Panc1 (cell line): ENCODE data around the gene PPP6R2. TPM values are rescaled to one million over a fixed set of nuclear protein-coding genes. Genes with fewer than 3 reads are reported as not detected.

Source experiments
- ATAC-seq: fragments of 200-7000 bp; cut with Tn5 transposase; 2 replicates; pipeline ENCODE4 v1.9.1; 2020; ENCODE audit warnings: mild to moderate bottlenecking, moderate library complexity
- BruUV-seq: library from RNA; stranded (reverse); fragments of 400-500 nt; replicated peaks from 2 replicates; lab custom pipeline; 2021; lab: Mats Ljungman, UMichigan
- CTCF ChIA-PET: fragments of 300-600 bp; sonication (Branson Sonifier 250); formaldehyde crosslinking; loops from one replicate; lab custom pipeline; 2022; ENCODE audit warnings: antibody characterized with exemption; lab: Charles Lee
- POLR2A ChIA-PET: fragments of 300-600 bp; sonication (Branson Sonifier 250); formaldehyde crosslinking; loops from one replicate; lab custom pipeline; 2022; ENCODE audit warnings: antibody characterized with exemption; lab: Charles Lee
- DNase-seq: peaks from one replicate; pipeline ENCODE4 v3.0.0-alpha.2; 2010; ENCODE audit warnings: low read depth, low spot score
- H3K27ac ChIP-seq: 2 replicates; pipeline ENCODE4 v1.5.1; 2011; ENCODE audit warnings: mild to moderate bottlenecking, low read length, inconsistent platforms
- H3K27me3 ChIP-seq: fragments of 200-500 bp; sonication (Bioruptor generic); 2 replicates; pipeline ENCODE4 v1.6.0; 2014; ENCODE audit warnings: low read length, inconsistent platforms; ENCODE audit not compliant: control insufficient read depth, insufficient read depth
- H3K36me3 ChIP-seq: fragments of 200-500 bp; sonication (Bioruptor generic); 2 replicates; pipeline ENCODE4 v1.5.1; 2014; ENCODE audit warnings: inconsistent platforms, mild to moderate bottlenecking, low read length, moderate library complexity; ENCODE audit not compliant: control insufficient read depth, insufficient read depth
- H3K4me1 ChIP-seq: 2 replicates; pipeline ENCODE4 v1.5.1; 2011; ENCODE audit warnings: inconsistent platforms, mild to moderate bottlenecking, low read length, moderate library complexity; ENCODE audit not compliant: control insufficient read depth, insufficient read depth
- H3K4me3 ChIP-seq, 2 experiments: 2 replicates each; pipeline ENCODE4 v1.5.1; 2011 to 2012; ENCODE audit warnings: low read depth in 2 of 2, low read length in 2 of 2, mild to moderate bottlenecking in 2 of 2, inconsistent platforms in 1 of 2, moderate library complexity in 1 of 2
- H3K9me3 ChIP-seq: fragments of 200-500 bp; sonication (Bioruptor generic); 2 replicates; pipeline ENCODE4 v1.5.1; 2014; ENCODE audit warnings: low read depth, mild to moderate bottlenecking, inconsistent platforms, low read length, moderate library complexity; ENCODE audit not compliant: control insufficient read depth, insufficient read depth
- POLR2AphosphoS5 ChIP-seq: IDR thresholded peaks from 2 replicates; pipeline ENCODE4 v1.6.1; 2012; ENCODE audit warnings: mild to moderate bottlenecking, low read depth, low read length, moderate library complexity
- SIN3A ChIP-seq: IDR thresholded peaks from 2 replicates; pipeline ENCODE4 v1.6.1; 2012; ENCODE audit warnings: low read depth, mild to moderate bottlenecking, low read length, moderate library complexity, borderline replicate concordance; ENCODE audit not compliant: insufficient read depth
- TCF7L2 ChIP-seq: IDR thresholded peaks from 2 replicates; pipeline ENCODE4 v1.6.1; 2011; ENCODE audit warnings: mild to moderate bottlenecking, low read depth, low read length, inconsistent platforms
- in situ Hi-C: cut with HindIII; loops from 2 replicates; pipeline ENCODE4 v1.10.0; 2016; ENCODE audit warnings: low sequenced_read_pairs, low pct_unique_long_range_greater_than_20kb
- intact Hi-C: fragments of 100-400 bp; cut with micrococcal nuclease; formaldehyde crosslinking; loops from one replicate; pipeline ENCODE4 v1.10.0; 2022; ENCODE audit not compliant: unreplicated experiment
- total RNA-seq: library from RNA; stranded (reverse); gene quantifications from one replicate; pipeline ENCODE4 v1.2.1, GENCODE V29; 2021; ENCODE audit not compliant: unreplicated experiment
- TF ChIP-seq, protein P1 (sequence below): fragments of 450-650 bp; IDR thresholded peaks from 2 replicates; pipeline ENCODE4 v1.5.1; 2017; ENCODE audit warnings: mild to moderate bottlenecking
- TF ChIP-seq, protein P2 (sequence below), 2 experiments: IDR thresholded peaks; 2 replicates each; pipeline ENCODE4 v1.6.1; 2011 to 2012; ENCODE audit warnings: low read depth in 2 of 2, control low read depth in 1 of 2, low read length in 1 of 2, mild to moderate bottlenecking in 1 of 2, moderate library complexity in 1 of 2; ENCODE audit not compliant: insufficient read depth in 1 of 2

The PPP6R2 gene
- total RNA-seq, 1 experiment from 2014 or later = 52.8 TPM

DNA sequence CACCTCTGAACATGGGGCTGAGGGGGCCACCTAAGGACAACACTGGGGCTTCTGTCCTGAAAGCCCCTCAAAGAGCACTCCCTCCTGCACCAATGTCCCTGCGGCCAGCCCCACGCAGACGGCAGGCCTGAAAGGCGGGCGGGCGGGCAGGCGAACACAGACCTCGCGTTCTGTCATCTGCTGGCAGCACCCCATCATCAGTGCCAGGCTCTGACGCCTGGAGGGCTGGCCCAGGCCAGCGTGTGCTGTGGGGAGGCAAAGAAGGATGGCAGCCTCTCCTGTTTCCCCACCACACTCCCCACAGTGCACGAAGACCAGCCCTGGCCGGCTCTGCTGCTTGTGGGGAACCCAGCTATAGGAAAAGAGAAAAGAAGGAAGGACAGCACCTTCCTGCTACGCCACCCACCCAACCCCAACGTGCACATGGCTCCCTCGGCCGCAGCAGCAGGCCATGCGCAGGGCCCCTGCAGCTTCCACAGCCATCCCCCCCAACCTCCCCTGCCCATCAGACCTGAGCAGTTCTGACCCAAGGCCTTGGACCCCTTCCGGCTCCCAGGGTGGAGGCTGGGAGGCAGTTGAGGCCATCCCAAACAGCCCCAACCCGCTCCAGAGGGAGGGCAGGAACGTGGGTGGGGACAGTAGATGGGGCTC is 128.2 kb downstream of the PPP6R2 start:
- H3K9me3 ChIP-seq = no peaks in the 10 kb centered on the region
- no peak overlapping the region for H3K27ac ChIP-seq
- POLR2A ChIA-PET = no interaction called here
- CTCF ChIA-PET = interaction anchor here (0.6 kb wide), 1 partner anchor 73 kb away, joined by 8 read pairs; no protein-coding TSS in a partner anchor
- BruUV-seq = no TSS peak
- no peak overlapping the region for H3K4me3 ChIP-seq
- no peaks in the 10 kb centered on the region for H3K27me3 ChIP-seq
- ATAC-seq (no peak), DNase-seq (no peak)
- in situ Hi-C loops = no loop called here
- H3K36me3 ChIP-seq = no peaks in the 10 kb centered on the region; the same call in 1 of the 2 replicates
- intact Hi-C loops = no loop called here
- H3K4me1 ChIP-seq = peaks cover 15% of the 10 kb centered on the region
- TF ChIP-seq SIN3A (no peak), POLR2AphosphoS5 (no peak), TCF7L2 (no peak)
- TF ChIP-seq, protein P1, sequence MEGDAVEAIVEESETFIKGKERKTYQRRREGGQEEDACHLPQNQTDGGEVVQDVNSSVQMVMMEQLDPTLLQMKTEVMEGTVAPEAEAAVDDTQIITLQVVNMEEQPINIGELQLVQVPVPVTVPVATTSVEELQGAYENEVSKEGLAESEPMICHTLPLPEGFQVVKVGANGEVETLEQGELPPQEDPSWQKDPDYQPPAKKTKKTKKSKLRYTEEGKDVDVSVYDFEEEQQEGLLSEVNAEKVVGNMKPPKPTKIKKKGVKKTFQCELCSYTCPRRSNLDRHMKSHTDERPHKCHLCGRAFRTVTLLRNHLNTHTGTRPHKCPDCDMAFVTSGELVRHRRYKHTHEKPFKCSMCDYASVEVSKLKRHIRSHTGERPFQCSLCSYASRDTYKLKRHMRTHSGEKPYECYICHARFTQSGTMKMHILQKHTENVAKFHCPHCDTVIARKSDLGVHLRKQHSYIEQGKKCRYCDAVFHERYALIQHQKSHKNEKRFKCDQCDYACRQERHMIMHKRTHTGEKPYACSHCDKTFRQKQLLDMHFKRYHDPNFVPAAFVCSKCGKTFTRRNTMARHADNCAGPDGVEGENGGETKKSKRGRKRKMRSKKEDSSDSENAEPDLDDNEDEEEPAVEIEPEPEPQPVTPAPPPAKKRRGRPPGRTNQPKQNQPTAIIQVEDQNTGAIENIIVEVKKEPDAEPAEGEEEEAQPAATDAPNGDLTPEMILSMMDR = no peak
- TF ChIP-seq, protein P2, sequence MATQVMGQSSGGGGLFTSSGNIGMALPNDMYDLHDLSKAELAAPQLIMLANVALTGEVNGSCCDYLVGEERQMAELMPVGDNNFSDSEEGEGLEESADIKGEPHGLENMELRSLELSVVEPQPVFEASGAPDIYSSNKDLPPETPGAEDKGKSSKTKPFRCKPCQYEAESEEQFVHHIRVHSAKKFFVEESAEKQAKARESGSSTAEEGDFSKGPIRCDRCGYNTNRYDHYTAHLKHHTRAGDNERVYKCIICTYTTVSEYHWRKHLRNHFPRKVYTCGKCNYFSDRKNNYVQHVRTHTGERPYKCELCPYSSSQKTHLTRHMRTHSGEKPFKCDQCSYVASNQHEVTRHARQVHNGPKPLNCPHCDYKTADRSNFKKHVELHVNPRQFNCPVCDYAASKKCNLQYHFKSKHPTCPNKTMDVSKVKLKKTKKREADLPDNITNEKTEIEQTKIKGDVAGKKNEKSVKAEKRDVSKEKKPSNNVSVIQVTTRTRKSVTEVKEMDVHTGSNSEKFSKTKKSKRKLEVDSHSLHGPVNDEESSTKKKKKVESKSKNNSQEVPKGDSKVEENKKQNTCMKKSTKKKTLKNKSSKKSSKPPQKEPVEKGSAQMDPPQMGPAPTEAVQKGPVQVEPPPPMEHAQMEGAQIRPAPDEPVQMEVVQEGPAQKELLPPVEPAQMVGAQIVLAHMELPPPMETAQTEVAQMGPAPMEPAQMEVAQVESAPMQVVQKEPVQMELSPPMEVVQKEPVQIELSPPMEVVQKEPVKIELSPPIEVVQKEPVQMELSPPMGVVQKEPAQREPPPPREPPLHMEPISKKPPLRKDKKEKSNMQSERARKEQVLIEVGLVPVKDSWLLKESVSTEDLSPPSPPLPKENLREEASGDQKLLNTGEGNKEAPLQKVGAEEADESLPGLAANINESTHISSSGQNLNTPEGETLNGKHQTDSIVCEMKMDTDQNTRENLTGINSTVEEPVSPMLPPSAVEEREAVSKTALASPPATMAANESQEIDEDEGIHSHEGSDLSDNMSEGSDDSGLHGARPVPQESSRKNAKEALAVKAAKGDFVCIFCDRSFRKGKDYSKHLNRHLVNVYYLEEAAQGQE (IDR thresholded peaks at IDR 0.05; ENCODE audit: insufficient read depth in 1 of 2, low read depth in 2 of 2, low read length in 1 of 2) = no peak

DNA sequence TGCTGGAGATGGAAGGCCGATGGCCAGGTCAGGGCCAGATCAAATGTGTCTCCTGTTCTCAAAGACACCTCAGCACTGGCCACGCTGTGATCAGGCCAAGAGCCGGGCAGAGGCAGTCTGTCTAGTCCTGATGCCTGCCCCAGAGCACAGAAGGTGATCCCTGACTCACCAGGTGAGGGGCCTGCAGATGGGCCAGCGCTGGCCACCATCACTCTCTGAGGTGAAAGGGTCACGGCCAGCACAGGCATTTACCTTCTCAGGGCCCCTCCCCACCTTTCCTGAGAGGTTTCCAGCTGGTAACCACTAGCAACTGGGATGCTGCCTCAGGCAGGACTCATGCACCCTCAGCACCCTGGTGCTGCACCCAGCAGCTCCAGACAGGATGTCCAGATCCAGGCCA is 128.8 kb downstream of the PPP6R2 start:
- peaks cover 15% of the 10 kb centered on the region for H3K4me1 ChIP-seq
- in situ Hi-C loops = no loop called here
- DNase-seq (no peak), ATAC-seq (no peak)
- CTCF ChIA-PET = no interaction called here
- no peaks in the 10 kb centered on the region; the same call in 1 of the 2 replicates for H3K36me3 ChIP-seq
- no peak overlapping the region for H3K27ac ChIP-seq
- TF ChIP-seq, protein P1 = no peak
- no peak for TF ChIP-seq TCF7L2
- TF ChIP-seq SIN3A = no peak
- TF ChIP-seq POLR2AphosphoS5 = no peak
- TF ChIP-seq, protein P2 (IDR thresholded peaks at IDR 0.05; ENCODE audit: insufficient read depth in 1 of 2, low read depth in 2 of 2, low read length in 1 of 2) = no peak
- H3K27me3 ChIP-seq = no peaks in the 10 kb centered on the region
- BruUV-seq = no TSS peak
- H3K4me3 ChIP-seq = no peak overlapping the region
- POLR2A ChIA-PET = no interaction called here
- intact Hi-C loops = no loop called here
- no peaks in the 10 kb centered on the region for H3K9me3 ChIP-seq
